ENCODE data around the gene CCDC146.

CCDC146 gene

GRCh38 chr7:77315182-77315591 is 192.8 kb downstream of the CCDC146 start:
- 90% methylated on average over 3 of the region's 3 CpGs for WGBS (ENCODE audit: insufficient coverage)
- Histone ChIP-seq H3K4me3 (ENCODE audit: control insufficient read depth in 1 of 7, extremely low read depth in 1 of 7, insufficient read depth in 4 of 7, low read depth in 2 of 7, low read length in 6 of 7) (no peak overlapping the region), H3K4me1 (ENCODE audit: control extremely low read depth in 1 of 4, control insufficient read depth in 4 of 4, insufficient read depth in 4 of 4, low read length in 3 of 4) (peaks cover 0 to 11% (median 1%) of the 10 kb centered on the region in 4 experiments), H3K27ac (ENCODE audit: insufficient read depth in 1 of 2, low read depth in 1 of 2, low read length in 2 of 2, poor library complexity in 1 of 2, severe bottlenecking in 2 of 2) (no peak overlapping the region), H3K9me3 (ENCODE audit: control extremely low read depth in 1 of 5, control insufficient read depth in 4 of 5, insufficient read depth in 2 of 5, low read depth in 1 of 5, low read length in 4 of 5) (no peaks in the 10 kb centered on the region), H3K27me3 (replicated peaks in 2 of 5; ENCODE audit: control insufficient read depth in 4 of 5, insufficient read depth in 5 of 5, low read length in 4 of 5) (no peaks in the 10 kb centered on the region), H3K36me3 (ENCODE audit: control insufficient read depth in 4 of 4, insufficient read depth in 4 of 4, low read length in 3 of 4) (peaks cover 9 to 44% (median 23%) of the 10 kb centered on the region in 4 experiments)
- ChIA-PET CTCF (interaction anchor here (0.8 to 1.8 kb wide), 3 partner anchors 13 to 31 kb away, joined by 3 to 4 read pairs (median 3); no protein-coding TSS in a partner anchor), POLR2A (no interaction called here)
- DNase-seq = no peak

DNA sequence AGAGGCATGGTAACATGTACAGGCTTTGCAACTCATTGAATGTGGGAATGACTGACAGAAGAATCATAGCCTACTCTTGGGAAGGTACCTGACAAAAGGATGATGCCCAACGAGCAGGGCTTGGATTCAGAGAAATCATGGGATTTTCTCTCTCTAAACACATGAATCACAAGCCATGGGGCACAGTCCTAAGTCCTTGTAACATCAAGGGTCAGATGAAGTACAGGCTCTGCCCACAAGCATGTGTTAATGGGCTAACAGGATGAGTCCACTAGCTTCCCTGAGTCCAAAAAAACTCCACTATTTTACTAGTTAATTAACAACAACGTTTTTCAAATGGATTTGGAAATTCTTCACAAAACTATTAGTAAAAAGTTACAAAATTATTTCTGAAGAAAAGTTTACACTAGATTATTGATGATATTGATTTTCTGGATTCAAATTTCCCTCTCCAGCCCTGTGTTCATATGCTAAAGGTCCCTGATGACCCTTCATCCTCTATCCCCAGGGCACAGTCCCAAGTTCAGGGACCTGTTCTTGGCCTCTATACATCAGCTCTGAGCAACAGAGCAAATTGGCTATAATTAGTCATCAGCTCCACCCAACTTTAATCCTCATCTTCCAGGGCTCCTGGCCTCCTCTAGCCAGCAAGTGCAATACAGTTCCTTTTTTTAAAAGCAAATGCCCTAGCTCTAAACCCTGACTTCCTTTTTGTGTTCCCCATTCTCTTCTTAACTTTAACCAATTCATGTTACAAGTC is 194.0 kb downstream of the CCDC146 start:
- Histone ChIP-seq H3K27me3 (replicated peaks in 2 of 5; ENCODE audit: control insufficient read depth in 4 of 5, insufficient read depth in 5 of 5, low read length in 4 of 5) (no peaks in the 10 kb centered on the region), H3K4me1 (ENCODE audit: control extremely low read depth in 1 of 4, control insufficient read depth in 4 of 4, insufficient read depth in 4 of 4, low read length in 3 of 4) (peaks cover 0 to 11% (median 1%) of the 10 kb centered on the region in 4 experiments), H3K36me3 (ENCODE audit: control insufficient read depth in 4 of 4, insufficient read depth in 4 of 4, low read length in 3 of 4) (peaks cover 6 to 40% (median 24%) of the 10 kb centered on the region in 4 experiments), H3K4me3 (ENCODE audit: control insufficient read depth in 1 of 7, extremely low read depth in 1 of 7, insufficient read depth in 4 of 7, low read depth in 2 of 7, low read length in 6 of 7) (no peak overlapping the region), H3K9me3 (ENCODE audit: control extremely low read depth in 1 of 5, control insufficient read depth in 4 of 5, insufficient read depth in 2 of 5, low read depth in 1 of 5, low read length in 4 of 5) (no peaks in the 10 kb centered on the region), H3K27ac (ENCODE audit: insufficient read depth in 1 of 2, low read depth in 1 of 2, low read length in 2 of 2, poor library complexity in 1 of 2, severe bottlenecking in 2 of 2) (no peak overlapping the region)
- ChIA-PET CTCF (interaction anchor here (0.8 to 1.8 kb wide), 4 partner anchors 12 to 194 kb away, joined by 3 to 6 read pairs (median 4); no protein-coding TSS in a partner anchor), POLR2A (interaction anchor here (1.5 kb wide), 1 partner anchor 11 kb away, joined by 3 read pairs; no protein-coding TSS in a partner anchor)
- peak in 2 of 3 donors; percentile 50 to 76 for DNase-seq
- WGBS (ENCODE audit: insufficient coverage) = 86% methylated on average over 1 of the region's 2 CpGs

GRCh38 chr7:77318019-77318418 is 195.6 kb downstream of the CCDC146 start:
- Histone ChIP-seq H3K4me1 (ENCODE audit: control extremely low read depth in 1 of 4, control insufficient read depth in 4 of 4, insufficient read depth in 4 of 4, low read length in 3 of 4) (peaks cover 0 to 11% (median 1%) of the 10 kb centered on the region in 4 experiments), H3K27ac (ENCODE audit: insufficient read depth in 1 of 2, low read depth in 1 of 2, low read length in 2 of 2, poor library complexity in 1 of 2, severe bottlenecking in 2 of 2) (no peak overlapping the region), H3K27me3 (replicated peaks in 2 of 5; ENCODE audit: control insufficient read depth in 4 of 5, insufficient read depth in 5 of 5, low read length in 4 of 5) (no peaks in the 10 kb centered on the region), H3K36me3 (ENCODE audit: control insufficient read depth in 4 of 4, insufficient read depth in 4 of 4, low read length in 3 of 4) (peaks cover 2 to 29% (median 18%) of the 10 kb centered on the region in 4 experiments), H3K9me3 (ENCODE audit: control extremely low read depth in 1 of 5, control insufficient read depth in 4 of 5, insufficient read depth in 2 of 5, low read depth in 1 of 5, low read length in 4 of 5) (no peaks in the 10 kb centered on the region), H3K4me3 (ENCODE audit: control insufficient read depth in 1 of 7, extremely low read depth in 1 of 7, insufficient read depth in 4 of 7, low read depth in 2 of 7, low read length in 6 of 7) (no peak overlapping the region)
- CTCF ChIA-PET = no interaction called here
- no CpG with 5 or more reads among the region's 1 CpG for WGBS (ENCODE audit: insufficient coverage)
- no peak for DNase-seq
- POLR2A ChIA-PET = no interaction called here

GRCh38 chr7:77320137-77320536 is 197.7 kb downstream of the CCDC146 start:
- Histone ChIP-seq H3K36me3 (ENCODE audit: control insufficient read depth in 4 of 4, insufficient read depth in 4 of 4, low read length in 3 of 4) (peaks cover 2 to 19% (median 9%) of the 10 kb centered on the region in 4 experiments), H3K4me3 (ENCODE audit: control insufficient read depth in 1 of 7, extremely low read depth in 1 of 7, insufficient read depth in 4 of 7, low read depth in 2 of 7, low read length in 6 of 7) (no peak overlapping the region), H3K4me1 (ENCODE audit: control extremely low read depth in 1 of 4, control insufficient read depth in 4 of 4, insufficient read depth in 4 of 4, low read length in 3 of 4) (peaks cover 0 to 17% (median 1%) of the 10 kb centered on the region in 4 experiments), H3K27ac (ENCODE audit: insufficient read depth in 1 of 2, low read depth in 1 of 2, low read length in 2 of 2, poor library complexity in 1 of 2, severe bottlenecking in 2 of 2) (no peak overlapping the region), H3K9me3 (ENCODE audit: control extremely low read depth in 1 of 5, control insufficient read depth in 4 of 5, insufficient read depth in 2 of 5, low read depth in 1 of 5, low read length in 4 of 5) (no peaks in the 10 kb centered on the region), H3K27me3 (replicated peaks in 2 of 5; ENCODE audit: control insufficient read depth in 4 of 5, insufficient read depth in 5 of 5, low read length in 4 of 5) (no peaks in the 10 kb centered on the region)
- ChIA-PET POLR2A (no interaction called here), CTCF (interaction anchor here (0.7 to 1.3 kb wide), 2 partner anchors 12 to 25 kb away, joined by 3 read pairs; no protein-coding TSS in a partner anchor)
- whole genome bisulfite sequencing (ENCODE audit: insufficient coverage) = 96% methylated on average over 4 of the region's 4 CpGs
- DNase-seq = no peak

DNA sequence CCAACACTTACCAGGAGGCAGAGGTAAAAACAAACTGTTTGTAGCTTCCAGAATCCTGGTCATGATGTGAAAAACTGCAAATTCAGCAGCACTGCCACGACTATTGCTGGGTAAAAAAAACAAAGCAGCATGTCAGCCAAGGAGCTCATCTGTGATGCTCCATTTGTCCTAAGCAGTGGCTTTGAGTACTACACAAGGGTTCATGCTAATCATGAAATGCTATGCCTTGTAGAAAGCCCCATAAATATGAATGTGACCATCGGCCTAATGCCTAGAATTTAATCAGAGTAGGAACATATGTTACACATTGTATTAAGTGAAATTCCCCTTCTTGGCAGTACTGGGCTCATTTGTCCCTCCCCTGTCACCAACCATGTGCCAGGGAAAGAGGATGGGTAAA is 198.3 kb downstream of the CCDC146 start:
- no peak for DNase-seq
- WGBS (ENCODE audit: insufficient coverage) = 90% methylated on average over 1 of the region's 2 CpGs
- Histone ChIP-seq H3K4me1 (ENCODE audit: control extremely low read depth in 1 of 4, control insufficient read depth in 4 of 4, insufficient read depth in 4 of 4, low read length in 3 of 4) (peaks cover 0 to 17% (median 1%) of the 10 kb centered on the region in 4 experiments), H3K27ac (ENCODE audit: insufficient read depth in 1 of 2, low read depth in 1 of 2, low read length in 2 of 2, poor library complexity in 1 of 2, severe bottlenecking in 2 of 2) (no peak overlapping the region), H3K9me3 (ENCODE audit: control extremely low read depth in 1 of 5, control insufficient read depth in 4 of 5, insufficient read depth in 2 of 5, low read depth in 1 of 5, low read length in 4 of 5) (no peaks in the 10 kb centered on the region), H3K36me3 (ENCODE audit: control insufficient read depth in 4 of 4, insufficient read depth in 4 of 4, low read length in 3 of 4) (peaks cover 2 to 15% (median 6%) of the 10 kb centered on the region in 4 experiments), H3K27me3 (replicated peaks in 2 of 5; ENCODE audit: control insufficient read depth in 4 of 5, insufficient read depth in 5 of 5, low read length in 4 of 5) (no peaks in the 10 kb centered on the region), H3K4me3 (ENCODE audit: control insufficient read depth in 1 of 7, extremely low read depth in 1 of 7, insufficient read depth in 4 of 7, low read depth in 2 of 7, low read length in 6 of 7) (no peak overlapping the region)
- POLR2A ChIA-PET = no interaction called here
- CTCF ChIA-PET = interaction anchor here (0.9 to 1.4 kb wide), 3 partner anchors 11 to 49 kb away, joined by 3 to 7 read pairs (median 3); no protein-coding TSS in a partner anchor

GRCh38 chr7:77321300-77321699 is 198.9 kb downstream of the CCDC146 start:
- POLR2A ChIA-PET = no interaction called here
- H3K36me3 ChIP-seq (ENCODE audit: control insufficient read depth in 4 of 4, insufficient read depth in 4 of 4, low read length in 3 of 4) = peaks cover 2 to 15% (median 6%) of the 10 kb centered on the region in 4 experiments

GRCh38 chr7:77326131-77326530 is 203.7 kb downstream of the CCDC146 start:
- H3K36me3 ChIP-seq (ENCODE audit: control insufficient read depth in 4 of 4, insufficient read depth in 4 of 4, low read length in 3 of 4) = peaks cover 0 to 7% (median 3%) of the 10 kb centered on the region in 4 experiments
- no peak for DNase-seq
- ChIA-PET POLR2A (interaction anchor here (1.0 kb wide), 1 partner anchor 364 kb away, joined by 3 read pairs; no protein-coding TSS in a partner anchor), CTCF (interaction anchor here (1.1 to 2.5 kb wide), 3 partner anchors 17 to 204 kb away, joined by 3 to 10 read pairs (median 3); partner anchors contain the start of gene CCDC146)
- no peaks in the 10 kb centered on the region for H3K9me3 ChIP-seq (ENCODE audit: control extremely low read depth in 1 of 5, control insufficient read depth in 4 of 5, insufficient read depth in 2 of 5, low read depth in 1 of 5, low read length in 4 of 5)
- H3K27ac ChIP-seq (ENCODE audit: insufficient read depth in 1 of 2, low read depth in 1 of 2, low read length in 2 of 2, poor library complexity in 1 of 2, severe bottlenecking in 2 of 2) = no peak overlapping the region
- H3K4me3 ChIP-seq (ENCODE audit: control insufficient read depth in 1 of 7, extremely low read depth in 1 of 7, insufficient read depth in 4 of 7, low read depth in 2 of 7, low read length in 6 of 7) = no peak overlapping the region
- no peaks in the 10 kb centered on the region for H3K27me3 ChIP-seq (replicated peaks in 2 of 5; ENCODE audit: control insufficient read depth in 4 of 5, insufficient read depth in 5 of 5, low read length in 4 of 5)
- H3K4me1 ChIP-seq (ENCODE audit: control extremely low read depth in 1 of 4, control insufficient read depth in 4 of 4, insufficient read depth in 4 of 4, low read length in 3 of 4) = peaks cover 33 to 60% (median 47%) of the 10 kb centered on the region in 4 experiments
- no CpG with 5 or more reads among the region's 3 CpGs for WGBS (ENCODE audit: insufficient coverage)

More at GRCh38 chr7:77321300-77321699, 198.9 kb downstream of the CCDC146 start:
- CTCF ChIA-PET = interaction anchor here (0.9 to 1.4 kb wide), 3 partner anchors 11 to 49 kb away, joined by 3 to 7 read pairs (median 3); no protein-coding TSS in a partner anchor
- Histone ChIP-seq H3K27me3 (replicated peaks in 2 of 5; ENCODE audit: control insufficient read depth in 4 of 5, insufficient read depth in 5 of 5, low read length in 4 of 5) (no peaks in the 10 kb centered on the region), H3K4me1 (ENCODE audit: control extremely low read depth in 1 of 4, control insufficient read depth in 4 of 4, insufficient read depth in 4 of 4, low read length in 3 of 4) (peaks cover 0 to 19% (median 6%) of the 10 kb centered on the region in 4 experiments), H3K9me3 (ENCODE audit: control extremely low read depth in 1 of 5, control insufficient read depth in 4 of 5, insufficient read depth in 2 of 5, low read depth in 1 of 5, low read length in 4 of 5) (no peaks in the 10 kb centered on the region), H3K27ac (ENCODE audit: insufficient read depth in 1 of 2, low read depth in 1 of 2, low read length in 2 of 2, poor library complexity in 1 of 2, severe bottlenecking in 2 of 2) (no peak overlapping the region), H3K4me3 (ENCODE audit: control insufficient read depth in 1 of 7, extremely low read depth in 1 of 7, insufficient read depth in 4 of 7, low read depth in 2 of 7, low read length in 6 of 7) (no peak overlapping the region)
- no peak for DNase-seq
- WGBS (ENCODE audit: insufficient coverage) = 93% methylated on average over 2 of the region's 2 CpGs
